GM19397 (cell line): ENCODE results near the gene HSPA1L.
A peak's percentile ranks its signal among the peaks of the same experiment; 100 is the strongest.
"Not testable (repeated sequence)": the region's sequence is repeated elsewhere in the genome, so short reads cannot be mapped to it uniquely, and the experiment has no call there.

Source experiments
- ATAC-seq: cut with Tn5 transposase; IDR thresholded peaks from one replicate; pipeline ENCODE4 v1.9.1; 2021; ENCODE audit warnings: mild to moderate bottlenecking, moderate library complexity; ENCODE audit not compliant: unreplicated experiment

Gene HSPA1L

DNA sequence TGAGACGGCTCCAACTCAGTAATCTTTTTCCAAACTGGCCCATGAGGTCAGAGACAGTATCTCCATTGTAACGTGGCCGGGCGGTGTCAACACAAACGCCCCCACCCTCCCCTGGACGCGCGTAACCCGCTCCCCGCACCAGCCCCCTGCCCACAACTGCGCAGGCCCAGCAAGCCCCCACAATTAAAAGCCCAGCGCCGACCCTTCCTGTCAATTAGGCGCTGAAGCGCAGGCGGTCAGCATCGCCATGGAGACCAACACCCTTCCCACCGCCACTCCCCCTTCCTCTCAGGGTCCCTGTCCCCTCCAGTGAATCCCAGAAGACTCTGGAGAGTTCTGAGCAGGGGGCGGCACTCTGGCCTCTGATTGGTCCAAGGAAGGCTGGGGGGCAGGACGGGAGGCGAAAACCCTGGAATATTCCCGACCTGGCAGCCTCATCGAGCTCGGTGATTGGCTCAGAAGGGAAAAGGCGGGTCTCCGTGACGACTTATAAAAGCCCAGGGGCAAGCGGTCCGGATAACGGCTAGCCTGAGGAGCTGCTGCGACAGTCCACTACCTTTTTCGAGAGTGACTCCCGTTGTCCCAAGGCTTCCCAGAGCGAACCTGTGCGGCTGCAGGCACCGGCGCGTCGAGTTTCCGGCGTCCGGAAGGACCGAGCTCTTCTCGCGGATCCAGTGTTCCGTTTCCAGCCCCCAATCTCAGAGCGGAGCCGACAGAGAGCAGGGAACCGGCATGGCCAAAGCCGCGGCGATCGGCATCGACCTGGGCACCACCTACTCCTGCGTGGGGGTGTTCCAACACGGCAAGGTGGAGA, at the start of gene HSPA1L, which contains the start of gene HSPA1A:
HSPA1L (minus strand) TSS at position 259 of the 814 bp plus-strand sequence. CDS start 3,311 bp downstream, outside the sequence.
HSPA1A (plus strand) TSS at position 519 of the 814 bp plus-strand sequence; CDS start at position 733, 214 bp downstream.
- no peak for ATAC-seq

DNA sequence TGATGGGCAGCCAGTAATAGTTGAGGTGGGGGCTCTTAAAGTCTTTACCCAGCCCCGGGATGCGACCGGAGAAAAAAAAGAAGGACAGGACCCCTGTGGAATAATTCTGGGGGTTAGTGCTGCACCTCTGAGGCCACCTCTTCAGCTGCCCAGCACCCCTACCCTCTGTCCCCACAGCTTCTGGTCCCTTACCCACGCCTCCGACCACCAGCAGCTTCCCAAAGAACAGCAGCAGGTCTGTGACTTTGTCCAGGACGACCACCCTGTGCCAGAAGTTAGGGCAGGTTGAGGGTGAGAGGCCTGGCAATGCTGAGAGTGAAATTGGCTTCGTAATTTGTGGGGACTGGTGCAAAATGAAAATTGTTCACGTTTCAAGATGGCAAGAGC, 49.7 kb upstream of the HSPA1L start:
- no peak for ATAC-seq

DNA sequence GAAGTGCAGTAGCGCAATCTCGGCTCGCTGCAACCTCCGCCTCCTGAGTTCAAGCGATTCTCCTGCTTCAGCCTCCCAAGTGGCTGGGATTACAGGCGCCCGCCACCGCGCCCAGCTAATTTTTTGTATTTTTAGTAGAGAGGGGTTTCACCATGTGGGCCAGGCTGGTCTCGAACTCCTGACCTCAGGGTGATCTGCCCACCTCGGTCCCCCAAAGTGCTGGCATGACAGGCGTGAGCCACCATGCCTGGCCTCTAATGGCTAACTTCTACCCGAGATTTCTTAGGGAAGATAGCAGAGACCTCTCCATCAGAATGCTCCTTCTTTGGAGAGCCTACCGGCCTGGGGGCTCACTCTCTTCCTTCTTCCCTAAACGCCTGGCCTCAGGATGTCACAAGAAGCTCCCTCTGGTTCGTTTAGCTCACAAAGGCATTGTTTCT, 49.1 kb upstream of the HSPA1L start:
- ATAC-seq, result not testable (repeated sequence)

DNA sequence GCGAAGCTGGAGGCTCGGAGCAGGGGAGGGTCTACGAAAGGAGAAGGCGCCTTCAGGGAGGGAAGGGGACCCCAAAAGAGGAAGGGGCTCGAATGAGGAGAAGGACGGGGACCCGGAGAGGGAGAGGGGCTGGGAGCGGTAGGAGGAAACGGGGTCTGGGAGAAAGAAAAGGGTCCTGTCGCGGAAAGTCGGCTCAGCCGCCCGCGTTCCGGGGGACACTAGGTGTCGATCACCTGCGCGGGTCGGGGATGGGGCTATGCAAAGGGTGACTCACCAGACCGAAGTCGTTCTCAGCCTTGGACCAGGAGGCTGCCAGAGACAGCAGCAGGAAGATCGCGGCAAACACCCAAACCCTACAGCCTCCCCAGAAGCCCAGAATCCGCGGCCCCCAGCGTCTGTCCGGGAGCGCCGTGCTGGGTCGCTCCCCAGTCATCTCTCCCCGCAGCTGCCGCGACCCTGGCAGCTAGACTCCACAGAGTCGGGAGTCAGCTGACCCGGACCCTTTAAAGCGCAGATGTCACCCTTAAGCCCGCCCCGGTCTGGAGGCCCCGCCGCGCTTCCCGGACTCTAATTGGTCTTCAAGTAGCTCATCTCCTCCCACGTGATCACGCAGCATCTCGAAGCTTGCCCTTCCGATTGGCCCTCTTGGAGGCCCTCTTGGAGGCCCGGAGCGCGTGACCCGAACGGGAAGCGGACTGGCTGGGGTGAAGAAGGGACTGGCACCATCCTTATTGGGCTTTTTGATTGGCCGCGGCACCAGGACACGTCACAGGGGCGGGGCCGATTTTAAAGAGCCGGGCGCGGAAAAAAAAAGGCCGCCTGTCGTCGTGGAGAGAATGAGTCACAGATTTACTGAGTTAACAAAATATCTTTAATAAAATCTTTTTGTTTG, 47.5 kb upstream of the HSPA1L start, which contains the start of gene NEU1:
NEU1 (minus strand) TSS at position 478 of the 892 bp plus-strand sequence; CDS start at position 433, 45 bp downstream.
- peak; percentile 94 for ATAC-seq

DNA sequence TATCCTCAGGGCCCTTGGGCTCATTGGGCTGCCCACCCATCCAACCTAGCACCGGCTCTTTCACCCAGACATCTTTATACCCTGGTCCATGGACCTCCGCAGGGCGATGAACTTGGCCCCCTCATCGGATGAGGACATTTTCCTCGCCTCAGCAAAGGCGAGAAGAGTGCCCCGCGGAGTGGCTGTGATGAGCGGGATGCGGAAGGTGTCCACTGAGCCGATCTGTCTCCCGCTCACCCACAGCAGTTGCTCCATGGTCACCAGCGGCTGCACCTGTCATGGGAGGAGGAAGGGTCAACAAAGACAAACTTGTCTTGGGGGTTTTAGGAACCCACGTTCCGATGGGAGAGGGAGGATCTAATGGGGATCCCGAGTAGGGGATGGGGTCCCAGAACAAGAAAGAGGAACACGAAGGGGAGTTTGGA, 46.8 kb upstream of the HSPA1L start:
- ATAC-seq, result no peak

DNA sequence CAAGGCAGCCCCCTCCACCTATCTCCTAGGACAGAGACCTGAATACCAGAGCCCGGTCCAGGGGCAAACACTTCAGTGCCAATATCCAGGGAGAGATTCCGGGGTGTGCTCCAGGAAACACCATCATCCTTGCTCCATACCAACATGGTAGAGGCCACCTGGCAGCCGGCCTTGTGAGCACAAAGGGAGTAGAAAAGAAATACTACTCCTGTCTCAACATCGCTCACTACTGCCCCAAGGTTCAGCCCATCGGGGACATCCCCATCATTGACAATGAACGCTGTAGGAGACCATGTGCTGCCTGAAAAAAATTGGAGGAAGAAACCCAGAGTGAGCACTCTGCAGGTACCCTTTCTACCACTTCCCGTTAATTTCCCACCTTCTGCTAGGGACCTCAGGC, 46.1 kb upstream of the HSPA1L start:
- ATAC-seq, result no peak

DNA sequence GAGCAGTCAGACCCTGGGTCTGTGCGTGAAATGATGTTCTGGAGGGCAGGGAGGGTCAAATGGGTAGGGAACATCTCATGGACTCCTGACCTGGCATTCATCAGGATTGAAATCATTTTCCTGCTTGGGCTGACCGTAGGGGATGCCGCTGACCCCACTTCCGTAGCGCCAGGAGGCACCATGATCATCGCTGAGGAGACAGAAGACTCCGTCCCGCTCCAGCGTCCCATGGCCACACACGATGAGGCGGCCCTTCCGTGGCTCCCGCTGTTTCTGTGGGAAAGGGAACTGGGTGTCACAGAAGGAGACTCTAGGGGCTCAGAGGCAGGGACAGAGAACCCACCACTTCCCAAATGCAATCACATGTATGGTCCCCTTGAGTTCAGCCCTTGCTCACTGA, 45.3 kb upstream of the HSPA1L start:
- no peak for ATAC-seq

DNA sequence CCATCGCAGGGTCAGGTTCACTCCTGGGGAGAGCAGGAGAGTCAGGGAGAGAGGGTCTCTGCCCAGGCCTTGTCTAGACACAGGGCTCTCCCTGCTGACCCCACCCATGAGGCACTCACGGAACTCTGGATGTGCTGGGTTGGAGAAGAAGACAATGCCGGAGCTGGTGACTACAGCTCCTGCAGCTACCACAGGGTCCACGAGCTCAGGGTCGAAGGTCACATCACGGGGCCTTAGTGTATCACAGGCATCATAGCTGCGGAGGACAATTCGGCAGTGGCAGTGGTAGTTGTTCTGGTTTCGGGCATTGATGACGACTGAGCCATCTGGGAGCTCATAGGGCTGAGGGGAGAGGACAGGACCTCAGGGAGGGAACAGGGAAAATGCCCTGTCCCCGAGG, 44.8 kb upstream of the HSPA1L start:
- no peak for ATAC-seq

DNA sequence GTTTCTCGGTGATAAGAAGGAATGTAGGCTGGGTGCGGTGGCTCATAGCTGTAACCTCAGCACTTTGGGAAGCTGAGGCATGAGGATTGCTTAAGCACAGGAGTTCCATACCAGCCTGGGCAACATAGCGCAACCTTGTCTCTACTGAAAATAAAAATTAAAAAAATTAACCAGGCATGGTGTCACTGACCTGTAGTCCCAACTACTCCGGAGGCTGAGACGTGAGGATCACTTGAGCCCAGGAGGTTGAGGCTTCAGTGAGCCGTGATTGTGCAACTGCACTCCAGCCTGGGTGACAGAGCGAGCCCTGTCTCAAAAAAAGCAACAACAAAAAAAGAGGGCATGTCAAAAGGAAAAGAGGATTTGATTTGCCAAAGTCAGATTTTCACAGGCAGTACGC, 43.6 kb upstream of the HSPA1L start:
- ATAC-seq, result no peak

DNA sequence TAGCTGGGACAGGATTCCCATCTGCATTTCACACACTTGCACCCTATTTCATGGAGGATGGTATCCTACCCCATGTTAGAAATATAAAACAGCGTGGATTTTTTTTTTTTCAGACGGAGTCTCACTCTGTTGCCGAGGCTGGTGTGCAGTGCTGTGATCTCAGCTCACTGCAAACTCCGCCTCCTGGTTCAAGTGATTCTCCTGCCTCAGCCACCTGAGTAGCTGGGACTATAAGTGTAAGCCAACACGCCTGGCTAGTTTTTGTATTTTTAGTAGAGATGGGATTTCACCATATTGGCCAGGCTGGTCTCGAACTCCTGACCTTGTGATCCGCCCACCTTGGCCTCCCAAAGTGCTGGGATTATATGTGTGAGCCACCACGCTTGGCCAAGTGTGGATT, 42.7 kb upstream of the HSPA1L start:
- not testable (repeated sequence) for ATAC-seq

DNA sequence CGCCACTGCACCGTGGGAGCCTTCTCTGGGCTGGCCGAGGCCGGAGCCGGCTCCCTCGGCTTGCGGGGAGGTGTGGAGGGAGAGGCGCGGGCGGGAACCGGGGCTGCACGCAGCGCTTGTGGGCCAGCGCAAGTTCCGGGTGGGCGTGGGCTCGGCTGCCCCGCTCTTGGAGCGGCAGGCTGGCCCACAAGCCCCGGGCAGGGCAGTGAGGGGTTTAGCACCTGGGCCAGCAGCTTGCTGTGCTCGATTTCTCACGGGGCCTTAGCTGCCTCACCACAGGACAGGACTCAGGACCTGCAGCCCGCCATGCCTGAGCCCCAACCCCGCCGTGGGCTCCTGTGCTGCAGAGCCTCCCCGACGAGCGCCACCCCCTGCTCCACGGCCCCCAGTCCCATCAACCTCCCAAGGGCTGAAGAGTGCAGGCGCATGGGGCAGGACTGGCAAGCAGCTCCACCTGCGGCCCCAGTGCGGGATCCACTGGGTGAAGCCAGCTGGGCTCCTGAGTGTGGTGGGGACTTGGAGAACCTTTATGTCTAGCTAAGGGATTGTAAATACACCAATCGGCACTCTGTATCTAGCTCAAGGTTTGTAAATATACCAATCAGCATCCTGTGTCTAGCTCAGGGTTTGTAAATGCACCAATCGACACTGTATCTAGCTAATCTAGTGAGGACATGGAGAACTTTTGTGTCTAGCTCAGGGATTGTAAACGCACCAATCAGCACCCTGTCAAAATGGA, 37.1 kb upstream of the HSPA1L start:
- ATAC-seq, result not testable (repeated sequence)

DNA sequence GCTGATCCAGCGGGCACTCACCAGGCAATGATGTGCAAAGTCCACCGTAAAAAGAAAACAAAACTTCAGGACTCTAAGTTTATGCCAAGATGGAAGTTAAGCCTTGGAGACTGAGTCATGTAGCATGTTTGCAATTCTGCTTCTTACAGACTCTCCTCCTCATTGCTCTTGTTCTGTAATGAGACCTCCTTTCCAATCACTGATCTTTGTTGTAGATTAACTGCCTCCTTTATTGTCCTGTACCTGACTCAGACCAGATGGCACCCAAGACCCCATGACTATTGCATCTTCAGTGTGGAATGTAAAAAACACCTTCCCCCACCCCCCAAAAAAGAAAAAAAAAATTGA, 36.4 kb upstream of the HSPA1L start:
- ATAC-seq, result no peak

DNA sequence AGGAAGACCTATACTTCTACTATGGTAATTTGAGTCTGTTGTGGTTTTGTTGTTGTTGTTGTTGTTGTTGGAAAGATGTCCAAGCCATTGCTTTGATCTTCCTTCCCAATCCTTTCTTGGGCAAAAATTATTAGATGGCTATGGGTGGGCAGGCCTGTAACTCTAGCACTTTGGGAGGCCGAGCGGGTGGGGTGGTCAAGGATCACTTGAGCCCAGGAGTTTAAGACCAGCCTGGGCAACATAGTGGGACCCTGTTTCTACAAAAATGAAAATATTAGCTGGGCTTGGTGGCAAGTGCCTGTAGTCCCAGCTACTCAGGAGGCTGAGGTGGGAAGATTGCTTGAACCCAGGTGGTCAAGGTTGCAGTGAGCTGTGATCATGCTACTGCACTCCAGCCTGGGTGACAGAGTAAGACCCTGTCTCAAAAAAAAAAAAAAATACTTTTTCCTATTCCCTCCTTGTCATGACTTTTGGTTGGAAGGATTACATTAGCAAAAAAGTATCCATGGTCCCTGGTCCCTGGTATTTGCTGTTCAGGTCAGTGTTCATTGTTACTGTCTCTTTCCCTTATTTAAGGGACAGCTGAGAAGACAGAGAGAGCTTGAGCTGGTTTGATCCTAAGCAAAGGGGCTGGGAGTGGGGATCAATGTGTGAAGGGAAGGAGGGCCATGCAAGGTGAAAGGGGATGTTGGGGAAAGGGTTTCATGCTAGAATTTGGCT, 35.8 kb upstream of the HSPA1L start:
- no peak for ATAC-seq

DNA sequence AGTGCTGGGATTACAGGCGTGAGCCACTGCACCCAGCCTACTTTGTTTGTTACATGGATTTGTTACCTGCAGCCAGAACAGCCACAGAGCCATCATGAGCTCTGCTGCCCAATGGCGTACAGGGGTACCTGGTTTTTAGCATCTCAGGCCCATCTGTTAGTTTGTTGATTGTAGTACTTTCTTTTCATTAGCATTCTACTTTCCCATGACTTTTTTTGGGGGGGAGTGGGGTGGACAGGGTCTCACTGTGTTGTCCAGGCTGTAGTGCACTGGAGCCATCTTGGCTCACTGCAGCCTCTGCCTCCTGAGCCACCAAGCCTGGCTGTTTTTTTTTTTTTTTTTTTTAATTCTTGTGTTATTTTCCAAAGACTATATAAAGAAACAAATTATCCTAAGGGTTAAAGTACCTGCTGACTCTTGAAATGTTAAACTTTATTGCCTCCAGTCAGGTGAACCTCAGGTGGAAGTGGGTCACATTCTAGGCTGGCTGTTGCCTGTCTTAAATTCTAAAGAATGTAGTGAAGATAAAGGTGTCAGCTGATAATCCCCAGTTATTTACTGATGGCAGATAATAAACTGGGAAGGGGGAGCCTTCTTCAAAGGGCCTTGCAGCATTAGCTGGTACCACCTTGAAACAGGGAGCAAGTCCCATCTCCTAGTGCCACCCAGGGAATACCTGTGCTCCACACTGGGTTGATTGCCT, 32.3 kb upstream of the HSPA1L start:
- no peak for ATAC-seq

DNA sequence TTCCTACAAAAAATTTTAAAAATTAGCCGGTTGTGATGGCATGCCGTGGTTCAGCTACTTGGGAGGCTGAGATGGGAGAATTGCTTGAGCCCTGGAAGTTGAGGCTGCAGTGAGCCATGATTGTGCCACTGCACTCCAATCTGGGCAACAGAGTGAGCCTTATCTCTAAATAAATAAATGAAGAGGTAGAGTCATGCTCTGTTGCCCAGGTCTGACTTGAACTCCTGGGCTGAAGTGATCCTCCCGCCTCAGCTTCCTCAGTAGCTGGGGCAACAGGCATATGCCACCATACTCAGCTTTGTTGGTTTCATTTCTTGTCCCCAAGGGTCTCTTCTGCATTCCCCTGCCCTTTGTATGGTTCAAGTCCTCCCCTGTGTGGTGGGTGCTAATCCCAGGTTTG, 29.4 kb upstream of the HSPA1L start:
- no peak for ATAC-seq

DNA sequence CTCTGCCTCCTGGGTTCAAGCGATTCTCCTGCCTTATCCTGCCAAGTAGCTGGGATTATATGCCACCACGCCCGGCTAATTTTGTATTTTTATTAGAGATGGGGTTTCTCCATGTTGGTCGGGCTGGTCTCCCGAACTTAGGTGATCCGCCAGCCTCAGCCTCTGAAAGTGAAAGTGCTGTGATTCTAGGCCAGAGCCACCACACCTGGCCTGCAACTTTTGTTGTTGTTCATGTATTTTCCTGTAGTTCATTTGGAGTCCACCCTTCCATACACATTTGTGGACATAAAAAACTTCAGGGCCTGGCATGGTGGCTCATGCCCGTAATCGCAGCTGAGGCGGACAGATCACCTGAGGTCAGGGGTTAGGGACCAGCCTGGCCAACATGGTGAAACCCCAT, 27.0 kb upstream of the HSPA1L start:
- ATAC-seq, result no peak

DNA sequence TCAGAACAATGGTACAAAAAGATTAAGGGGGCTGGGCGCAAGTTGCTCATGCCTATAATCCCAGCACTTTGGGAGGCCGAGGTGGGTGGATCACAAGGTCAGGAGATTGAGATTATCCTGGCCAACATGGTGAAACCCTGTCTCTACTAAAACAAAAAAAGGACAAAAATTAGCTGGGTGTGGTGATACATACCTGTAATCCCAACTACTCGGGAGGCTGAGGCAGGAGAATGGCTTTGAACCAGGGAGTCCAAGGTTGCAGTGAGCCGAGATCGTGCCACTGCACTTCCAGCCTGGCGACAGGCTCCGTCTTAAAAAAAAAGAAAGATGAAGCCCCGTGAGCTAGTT, 24.7 kb upstream of the HSPA1L start:
- not testable (repeated sequence) for ATAC-seq

DNA sequence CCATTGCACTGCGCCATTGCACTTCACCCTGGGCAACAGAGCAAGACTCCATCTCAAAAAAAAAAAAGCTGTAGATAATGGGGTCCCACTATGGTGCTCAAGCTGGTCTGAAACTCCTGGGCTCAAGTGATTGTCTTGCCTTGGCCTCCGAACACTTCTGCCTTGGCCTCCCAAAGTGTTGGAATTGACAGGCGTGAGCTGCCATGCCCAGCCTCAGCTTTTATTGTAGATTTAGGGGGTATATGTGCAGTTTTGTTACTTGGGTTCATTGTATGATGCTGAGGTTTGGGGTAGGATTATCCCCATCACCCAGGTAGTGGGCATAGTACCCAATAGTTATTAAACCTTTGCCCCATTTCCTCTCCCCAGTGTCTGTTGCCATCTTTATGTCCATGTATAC, 23.9 kb upstream of the HSPA1L start:
- no peak for ATAC-seq

DNA sequence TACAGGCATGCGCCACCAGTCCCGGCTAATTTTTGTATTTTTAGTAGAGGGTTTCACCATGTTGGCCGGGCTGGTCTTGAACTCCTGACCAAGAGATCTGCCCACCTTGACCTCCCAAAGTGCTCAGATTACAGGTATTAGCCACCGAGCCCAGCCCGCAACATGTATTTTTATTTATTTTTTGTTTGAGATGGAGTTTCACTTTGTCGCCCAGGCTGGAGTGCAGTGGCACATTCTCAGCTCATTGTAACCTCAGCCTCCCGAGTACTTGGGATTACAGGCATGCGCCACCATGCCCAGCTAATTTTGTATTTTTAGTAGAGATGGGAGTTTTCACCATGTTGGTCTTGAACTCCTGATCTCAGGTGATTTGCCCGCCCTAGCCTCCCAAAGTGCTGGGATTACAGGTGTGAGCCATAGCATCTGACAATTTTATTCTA, 23.1 kb upstream of the HSPA1L start:
- ATAC-seq, result not testable (repeated sequence)
